ENCODE data around the gene ITPKC. TPM values are rescaled to one million over a fixed set of nuclear protein-coding genes. Genes with fewer than 3 reads are reported as not detected.
A peak's percentile ranks its signal among the peaks of the same experiment; 100 is the strongest.

The ITPKC gene
- total and polyA plus RNA-seq, 9 of the 15 experiments (the other 6 are each of a cell fraction or from before 2014, with no cell fraction given), result 0.08 to 9.3 (median 5.8) TPM

DNA sequence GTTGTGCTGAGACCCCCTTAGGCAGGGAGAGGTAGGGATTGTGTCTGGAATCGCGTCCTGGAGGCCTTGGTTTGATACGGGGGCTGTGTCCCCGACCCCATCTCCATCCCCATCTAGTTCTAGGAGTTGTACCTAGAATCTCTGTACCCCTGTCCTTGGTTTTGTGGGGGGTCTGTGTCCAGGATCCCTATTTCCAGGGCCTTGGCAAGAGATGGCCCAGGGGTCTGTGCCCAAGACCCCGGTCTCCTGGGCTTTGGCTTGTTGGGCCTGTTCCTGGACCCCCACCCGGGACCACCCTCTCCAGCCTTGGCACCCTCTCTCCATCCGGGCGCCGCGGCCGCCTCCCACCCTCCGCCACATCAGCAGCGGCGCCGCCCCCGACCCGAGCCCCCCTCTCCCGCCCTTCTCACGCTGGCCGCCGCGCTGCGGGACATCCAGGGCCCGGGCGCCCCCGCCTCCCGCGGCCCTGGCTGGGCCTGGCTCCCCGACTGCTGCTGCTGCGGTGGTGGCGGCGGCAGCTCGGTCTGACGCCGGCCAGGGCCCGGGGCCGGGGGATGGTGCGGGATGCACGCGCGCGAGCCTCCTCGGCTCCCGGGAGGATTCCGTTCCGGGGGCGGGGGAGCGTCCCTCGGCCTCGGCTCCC, 26.7 kb upstream of the ITPKC start, which contains the start of gene NUMBL (continued):
- TF ChIP-seq, protein P1, sequence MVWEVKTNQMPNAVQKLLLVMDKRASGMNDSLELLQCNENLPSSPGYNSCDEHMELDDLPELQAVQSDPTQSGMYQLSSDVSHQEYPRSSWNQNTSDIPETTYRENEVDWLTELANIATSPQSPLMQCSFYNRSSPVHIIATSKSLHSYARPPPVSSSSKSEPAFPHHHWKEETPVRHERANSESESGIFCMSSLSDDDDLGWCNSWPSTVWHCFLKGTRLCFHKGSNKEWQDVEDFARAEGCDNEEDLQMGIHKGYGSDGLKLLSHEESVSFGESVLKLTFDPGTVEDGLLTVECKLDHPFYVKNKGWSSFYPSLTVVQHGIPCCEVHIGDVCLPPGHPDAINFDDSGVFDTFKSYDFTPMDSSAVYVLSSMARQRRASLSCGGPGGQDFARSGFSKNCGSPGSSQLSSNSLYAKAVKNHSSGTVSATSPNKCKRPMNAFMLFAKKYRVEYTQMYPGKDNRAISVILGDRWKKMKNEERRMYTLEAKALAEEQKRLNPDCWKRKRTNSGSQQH (CRISPR knock-in tag; IDR thresholded peaks at IDR 0.05), result no peak
- TF ChIP-seq SREBF1 (IDR thresholded peaks at IDR 0.05; ENCODE audit: borderline replicate concordance, low read depth, low read length), result no peak
- TF ChIP-seq, protein P2, sequence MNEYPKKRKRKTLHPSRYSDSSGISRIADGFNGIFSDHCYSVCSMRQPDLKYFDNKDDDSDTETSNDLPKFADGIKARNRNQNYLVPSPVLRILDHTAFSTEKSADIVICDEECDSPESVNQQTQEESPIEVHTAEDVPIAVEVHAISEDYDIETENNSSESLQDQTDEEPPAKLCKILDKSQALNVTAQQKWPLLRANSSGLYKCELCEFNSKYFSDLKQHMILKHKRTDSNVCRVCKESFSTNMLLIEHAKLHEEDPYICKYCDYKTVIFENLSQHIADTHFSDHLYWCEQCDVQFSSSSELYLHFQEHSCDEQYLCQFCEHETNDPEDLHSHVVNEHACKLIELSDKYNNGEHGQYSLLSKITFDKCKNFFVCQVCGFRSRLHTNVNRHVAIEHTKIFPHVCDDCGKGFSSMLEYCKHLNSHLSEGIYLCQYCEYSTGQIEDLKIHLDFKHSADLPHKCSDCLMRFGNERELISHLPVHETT (CRISPR knock-in tag; conservative IDR thresholded peaks at IDR 0.05 in 1 of 2, IDR thresholded peaks at IDR 0.05 in 1 of 2), result 0 out of 4 replicates have a peak, but pooled peaks of 1 of the 2 experiments have one; percentile 6
- TF ChIP-seq RCOR1 (IDR thresholded peaks at IDR 0.05; ENCODE audit: borderline replicate concordance in 1 of 2, low read depth in 2 of 2, low read length in 2 of 2), result no peak
- TF ChIP-seq EP300 (IDR thresholded peaks at IDR 0.05; ENCODE audit: low read length), result no peak
- TF ChIP-seq HSF4 (CRISPR knock-in tag; IDR thresholded peaks at IDR 0.05; ENCODE audit: borderline replicate concordance), result no peak
- TF ChIP-seq SIN3B (IDR thresholded peaks at IDR 0.05; ENCODE audit: low read depth), result peak; percentile 52; the same call in 1 of the 2 replicates
- peak; percentile 12 for TF ChIP-seq CXXC5 (CRISPR knock-in tag; IDR thresholded peaks at IDR 0.05)
- no peak for TF ChIP-seq ZNF354B (CRISPR knock-in tag; IDR thresholded peaks at IDR 0.05)
- peak; percentile 12 for TF ChIP-seq RBBP5 (IDR thresholded peaks at IDR 0.05; ENCODE audit: borderline replicate concordance, insufficient read depth, low read length, poor library complexity, severe bottlenecking)
- no peak for TF ChIP-seq ZNF263 (CRISPR knock-in tag; IDR thresholded peaks at IDR 0.05; ENCODE audit: borderline replicate concordance)
- TF ChIP-seq SIN3A (IDR thresholded peaks at IDR 0.05; ENCODE audit: borderline replicate concordance in 2 of 2, control insufficient read depth in 1 of 2, low read depth in 2 of 2, low read length in 2 of 2), result peak in 1 of 2 experiments; percentile 33; a peak in 1 of 4 replicates
- TF ChIP-seq STAG1 (CRISPR knock-in tag; IDR thresholded peaks at IDR 0.05; ENCODE audit: borderline replicate concordance), result 0 out of 2 replicates have a peak, but pooled peaks have one; percentile 14
- TF ChIP-seq KAT7 (CRISPR knock-in tag; IDR thresholded peaks at IDR 0.05; ENCODE audit: borderline replicate concordance), result 0 out of 2 replicates have a peak, but pooled peaks have one; percentile 21
- TF ChIP-seq ZNF551 (CRISPR knock-in tag; IDR thresholded peaks at IDR 0.05), result no peak
- no peak for TF ChIP-seq MTA2 (IDR thresholded peaks at IDR 0.05; ENCODE audit: low read depth)
- no peak for TF ChIP-seq ZNF134 (CRISPR knock-in tag; conservative IDR thresholded peaks at IDR 0.05)
- no peak for TF ChIP-seq FOXK2 (conservative IDR thresholded peaks at IDR 0.05 in 1 of 2, IDR thresholded peaks at IDR 0.05 in 1 of 2; ENCODE audit: low read depth in 2 of 2)
- peak; percentile 42 for TF ChIP-seq CCNT2 (IDR thresholded peaks at IDR 0.05; ENCODE audit: borderline replicate concordance, extremely low read depth, insufficient read length, low read depth, low read length)
- TF ChIP-seq ELK1 (CRISPR knock-in tag; IDR thresholded peaks at IDR 0.05), result no peak
